PFSK-1 (cell line): ENCODE data around the gene LOXL1.
A peak's percentile ranks its signal among the peaks of the same experiment; 100 is the strongest.

Source experiments
- FOXP2 ChIP-seq: optimal IDR thresholded peaks from 2 replicates; pipeline ENCODE3; 2011; ENCODE audit warnings: borderline replicate concordance, control low read depth, inconsistent platforms; ENCODE audit not compliant: insufficient read depth; ENCODE audit errors: extremely low read length, extremely low read depth
- POLR2AphosphoS5 ChIP-seq: IDR thresholded peaks from 2 replicates; pipeline ENCODE4 v1.6.1; 2012; ENCODE audit warnings: low read depth, mild to moderate bottlenecking, control low read depth, low read length, moderate library complexity
- REST ChIP-seq, 2 experiments: IDR thresholded peaks; 2 replicates each; pipeline versions ENCODE4 v1.6.1 to v1.8.0; 2011 to 2012; ENCODE audit warnings: low read depth in 2 of 2, low read length in 2 of 2, control low read depth in 1 of 2, inconsistent platforms in 1 of 2, mild to moderate bottlenecking in 1 of 2, moderate library complexity in 1 of 2; ENCODE audit not compliant: insufficient read depth in 1 of 2
- SIN3A ChIP-seq: IDR thresholded peaks from 2 replicates; pipeline ENCODE4 v1.6.1; 2012; ENCODE audit warnings: mild to moderate bottlenecking, low read length, moderate library complexity, borderline replicate concordance; ENCODE audit not compliant: insufficient read depth
- TAF1 ChIP-seq: IDR thresholded peaks from 2 replicates; pipeline ENCODE4 v1.6.1; 2012; ENCODE audit warnings: low read length, control low read depth, borderline replicate concordance; ENCODE audit not compliant: insufficient read depth

LOXL1 gene

GRCh38 chr15:73962433-73962832 lies 36.2 kb downstream of the LOXL1 start:
- TF ChIP-seq TAF1 (no peak), FOXP2 (no peak), POLR2AphosphoS5 (no peak), SIN3A (no peak), REST (IDR thresholded peaks at IDR 0.05; ENCODE audit: insufficient read depth in 1 of 2, low read depth in 2 of 2, low read length in 2 of 2) (no peak)

GRCh38 chr15:73964736-73965093 lies 38.5 kb downstream of the LOXL1 start:
- TF ChIP-seq TAF1 (no peak), FOXP2 (peak; percentile 41)

- TF ChIP-seq TAF1 = no peak
These were observed 39.0 kb downstream of the LOXL1 start for GRCh38 chr15:73965094-73965757.

GRCh38 chr15:73965758-73966113 lies 39.5 kb downstream of the LOXL1 start:
- TF ChIP-seq POLR2AphosphoS5 = no peak
- TF ChIP-seq FOXP2 = no peak
- TF ChIP-seq REST (IDR thresholded peaks at IDR 0.05; ENCODE audit: insufficient read depth in 1 of 2, low read depth in 2 of 2, low read length in 2 of 2) = no peak
- no peak for TF ChIP-seq SIN3A
- TF ChIP-seq TAF1 = no peak

- no peak for TF ChIP-seq SIN3A
- TF ChIP-seq TAF1 = no peak
- TF ChIP-seq FOXP2 = no peak
- no peak for TF ChIP-seq POLR2AphosphoS5
- no peak for TF ChIP-seq REST (IDR thresholded peaks at IDR 0.05; ENCODE audit: insufficient read depth in 1 of 2, low read depth in 2 of 2, low read length in 2 of 2)
These were observed 42.2 kb downstream of the LOXL1 start for GRCh38 chr15:73968461-73968860.

GRCh38 chr15:73969151-73969759 lies 43.0 kb downstream of the LOXL1 start:
- no peak for TF ChIP-seq POLR2AphosphoS5
- 0 out of 2 replicates have a peak, but pooled peaks have one; percentile 28 for TF ChIP-seq TAF1
- peak; percentile 57; the same call in 1 of the 2 replicates for TF ChIP-seq SIN3A
- TF ChIP-seq REST (IDR thresholded peaks at IDR 0.05; ENCODE audit: insufficient read depth in 1 of 2, low read depth in 2 of 2, low read length in 2 of 2) = peak in 1 of 2 experiments; percentile 70; a peak in 1 of 4 replicates
- TF ChIP-seq FOXP2 = no peak
